ENCODE results near the gene GPR62. TPM values are rescaled to one million over a fixed set of nuclear protein-coding genes. Genes with fewer than 3 reads are reported as not detected.

The GPR62 gene
- polyA plus RNA-seq, 1 of the 3 experiments (the other 2 are of a cell fraction) = 0.02 TPM

DNA sequence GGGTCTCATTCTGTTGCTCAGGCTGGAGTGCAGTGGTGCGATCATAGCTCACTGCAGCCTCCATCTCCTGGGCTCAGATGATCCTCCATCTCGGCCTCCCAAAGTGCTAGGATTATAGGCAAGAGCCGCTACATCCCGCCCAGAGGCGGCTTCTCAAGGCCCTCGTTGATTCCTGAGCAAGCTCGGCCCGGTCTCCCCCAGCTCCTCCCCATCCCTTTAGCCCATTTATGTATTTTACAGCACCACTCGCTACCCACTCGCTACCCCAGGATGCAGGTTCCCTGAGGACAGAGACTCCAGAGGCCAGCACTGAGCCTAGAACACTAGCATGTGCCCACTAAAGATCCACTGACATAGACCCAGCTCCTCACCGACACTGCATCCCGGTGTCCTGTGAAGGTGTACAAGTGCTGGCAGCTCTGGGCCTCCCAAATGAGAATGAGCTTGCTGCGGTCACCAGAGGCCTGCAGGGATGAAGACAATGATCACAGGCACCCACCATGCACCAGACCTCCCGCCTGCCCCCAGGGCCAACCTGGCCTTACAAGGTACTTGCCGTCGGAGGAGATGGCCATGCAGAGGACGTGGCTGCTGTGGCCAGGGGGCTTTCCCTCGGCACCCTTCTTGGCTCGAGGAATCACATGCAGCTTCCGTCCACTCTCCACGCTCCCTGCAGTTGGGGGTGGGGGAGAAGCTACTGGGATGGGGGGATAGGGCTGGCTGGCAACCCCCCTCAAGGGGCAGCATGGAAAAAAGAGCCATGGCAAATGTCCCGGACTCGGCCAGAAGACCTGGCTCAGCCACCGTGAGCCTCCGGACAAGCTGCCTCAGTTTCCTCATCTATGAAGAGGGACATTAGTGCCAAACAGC lies 19.1 kb upstream of the GPR62 start:
- peaks cover 28% of the 10 kb centered on the region for H3K79me2 ChIP-seq (ENCODE audit: insufficient read depth)
- TF ChIP-seq RFX5 (IDR thresholded peaks at IDR 0.05; ENCODE audit: low read length) (no peak), TCF12 (IDR thresholded peaks at IDR 0.05) (no peak), MXI1 (IDR thresholded peaks at IDR 0.05; ENCODE audit: low read depth, low read length) (no peak), GABPA (IDR thresholded peaks at IDR 0.05; ENCODE audit: low read depth) (no peak), JUND (IDR thresholded peaks at IDR 0.05) (no peak), TEAD4 (IDR thresholded peaks at IDR 0.05; ENCODE audit: borderline replicate concordance, insufficient read depth) (no peak), PBX3 (IDR thresholded peaks at IDR 0.05) (no peak), FOXM1 (IDR thresholded peaks at IDR 0.05; ENCODE audit: low read depth) (no peak)
- TF ChIP-seq, protein P1, sequence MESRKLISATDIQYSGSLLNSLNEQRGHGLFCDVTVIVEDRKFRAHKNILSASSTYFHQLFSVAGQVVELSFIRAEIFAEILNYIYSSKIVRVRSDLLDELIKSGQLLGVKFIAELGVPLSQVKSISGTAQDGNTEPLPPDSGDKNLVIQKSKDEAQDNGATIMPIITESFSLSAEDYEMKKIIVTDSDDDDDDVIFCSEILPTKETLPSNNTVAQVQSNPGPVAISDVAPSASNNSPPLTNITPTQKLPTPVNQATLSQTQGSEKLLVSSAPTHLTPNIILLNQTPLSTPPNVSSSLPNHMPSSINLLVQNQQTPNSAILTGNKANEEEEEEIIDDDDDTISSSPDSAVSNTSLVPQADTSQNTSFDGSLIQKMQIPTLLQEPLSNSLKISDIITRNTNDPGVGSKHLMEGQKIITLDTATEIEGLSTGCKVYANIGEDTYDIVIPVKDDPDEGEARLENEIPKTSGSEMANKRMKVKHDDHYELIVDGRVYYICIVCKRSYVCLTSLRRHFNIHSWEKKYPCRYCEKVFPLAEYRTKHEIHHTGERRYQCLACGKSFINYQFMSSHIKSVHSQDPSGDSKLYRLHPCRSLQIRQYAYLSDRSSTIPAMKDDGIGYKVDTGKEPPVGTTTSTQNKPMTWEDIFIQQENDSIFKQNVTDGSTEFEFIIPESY (IDR thresholded peaks at IDR 0.05; ENCODE audit: borderline replicate concordance, low read depth) = no peak
- TF ChIP-seq, protein P2, sequence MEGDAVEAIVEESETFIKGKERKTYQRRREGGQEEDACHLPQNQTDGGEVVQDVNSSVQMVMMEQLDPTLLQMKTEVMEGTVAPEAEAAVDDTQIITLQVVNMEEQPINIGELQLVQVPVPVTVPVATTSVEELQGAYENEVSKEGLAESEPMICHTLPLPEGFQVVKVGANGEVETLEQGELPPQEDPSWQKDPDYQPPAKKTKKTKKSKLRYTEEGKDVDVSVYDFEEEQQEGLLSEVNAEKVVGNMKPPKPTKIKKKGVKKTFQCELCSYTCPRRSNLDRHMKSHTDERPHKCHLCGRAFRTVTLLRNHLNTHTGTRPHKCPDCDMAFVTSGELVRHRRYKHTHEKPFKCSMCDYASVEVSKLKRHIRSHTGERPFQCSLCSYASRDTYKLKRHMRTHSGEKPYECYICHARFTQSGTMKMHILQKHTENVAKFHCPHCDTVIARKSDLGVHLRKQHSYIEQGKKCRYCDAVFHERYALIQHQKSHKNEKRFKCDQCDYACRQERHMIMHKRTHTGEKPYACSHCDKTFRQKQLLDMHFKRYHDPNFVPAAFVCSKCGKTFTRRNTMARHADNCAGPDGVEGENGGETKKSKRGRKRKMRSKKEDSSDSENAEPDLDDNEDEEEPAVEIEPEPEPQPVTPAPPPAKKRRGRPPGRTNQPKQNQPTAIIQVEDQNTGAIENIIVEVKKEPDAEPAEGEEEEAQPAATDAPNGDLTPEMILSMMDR (IDR thresholded peaks at IDR 0.05) = no peak
- no peak overlapping the region for H3K4me3 ChIP-seq (ENCODE audit: low read depth in 2 of 2, low read length in 1 of 2)
- H3K9ac ChIP-seq = no peak overlapping the region
- 97% methylated on average over 20 of the region's 25 CpGs for WGBS (ENCODE audit: low lambda C conversion rate)
- H3K9me3 ChIP-seq = no peaks in the 10 kb centered on the region
- ChIA-PET POLR2A (no interaction called here), CTCF (interaction anchor here (1.5 kb wide), 2 partner anchors 46 to 136 kb away, joined by 4 to 5 read pairs; no protein-coding TSS in a partner anchor)
- DNase-seq = no peak
- peaks cover 0 to 4% of the 10 kb centered on the region in 2 experiments; a peak in 1 of 4 replicates for H3K4me1 ChIP-seq (ENCODE audit: control insufficient read depth in 1 of 2, insufficient read depth in 2 of 2, low read depth in 1 of 2, low read length in 1 of 2)
- peaks cover 0 to 60% of the 10 kb centered on the region in 2 experiments for H3K36me3 ChIP-seq (replicated peaks in 1 of 2; ENCODE audit: control insufficient read depth in 1 of 2, insufficient read depth in 2 of 2, low read length in 1 of 2)
- 0 out of 2 replicates have a peak, but pooled peaks cover 6% of the 10 kb centered on the region for H4K20me1 ChIP-seq (ENCODE audit: insufficient read depth)
- no peak overlapping the region for H3K27ac ChIP-seq (ENCODE audit: low read depth in 2 of 2, low read length in 1 of 2)
- no peaks in the 10 kb centered on the region for H3K9me2 ChIP-seq
- H3F3A ChIP-seq (replicated peaks; ENCODE audit: insufficient read depth) = no peaks in the 10 kb centered on the region
- H2AFZ ChIP-seq (ENCODE audit: low read depth) = no peak overlapping the region
- H3K27me3 ChIP-seq (ENCODE audit: insufficient read depth) = no peaks in the 10 kb centered on the region
- no peak overlapping the region for H3K4me2 ChIP-seq

- H3K4me1 ChIP-seq (ENCODE audit: control insufficient read depth in 1 of 2, insufficient read depth in 2 of 2, low read depth in 1 of 2, low read length in 1 of 2) = peaks cover 0 to 6% of the 10 kb centered on the region in 2 experiments; a peak in 1 of 4 replicates
- no peak overlapping the region for H2AFZ ChIP-seq (ENCODE audit: low read depth)
- DNase-seq = no peak
- peaks cover 0 to 60% of the 10 kb centered on the region in 2 experiments for H3K36me3 ChIP-seq (replicated peaks in 1 of 2; ENCODE audit: control insufficient read depth in 1 of 2, insufficient read depth in 2 of 2, low read length in 1 of 2)
- no peak for TF ChIP-seq TAF1 (IDR thresholded peaks at IDR 0.05; ENCODE audit: borderline replicate concordance, low read depth, low read length)
- TF ChIP-seq, protein P1 (IDR thresholded peaks at IDR 0.05; ENCODE audit: borderline replicate concordance, low read depth) = no peak
- TF ChIP-seq FOXJ3 (CRISPR knock-in tag; IDR thresholded peaks at IDR 0.05) = no peak
- no peak for TF ChIP-seq JUND (IDR thresholded peaks at IDR 0.05)
- H3K79me2 ChIP-seq (ENCODE audit: insufficient read depth) = peaks cover 33% of the 10 kb centered on the region
- H3K9ac ChIP-seq = no peak overlapping the region
- no peaks in the 10 kb centered on the region for H3K9me3 ChIP-seq
- H3F3A ChIP-seq (replicated peaks; ENCODE audit: insufficient read depth) = no peaks in the 10 kb centered on the region
- H3K9me2 ChIP-seq = no peaks in the 10 kb centered on the region
- ChIA-PET POLR2A (no interaction called here), CTCF (interaction anchor here (1.5 kb wide), 1 partner anchor 137 kb away, joined by 4 read pairs; no protein-coding TSS in a partner anchor)
- WGBS (ENCODE audit: low lambda C conversion rate) = 93% methylated on average over 3 of the region's 9 CpGs
- no peaks in the 10 kb centered on the region for H3K27me3 ChIP-seq (ENCODE audit: insufficient read depth)
- H3K4me3 ChIP-seq (ENCODE audit: low read depth in 2 of 2, low read length in 1 of 2) = no peak overlapping the region
- no peak overlapping the region for H3K4me2 ChIP-seq
- H3K27ac ChIP-seq (ENCODE audit: low read depth in 2 of 2, low read length in 1 of 2) = no peak overlapping the region
- 0 out of 2 replicates have a peak, but pooled peaks cover 6% of the 10 kb centered on the region for H4K20me1 ChIP-seq (ENCODE audit: insufficient read depth)
These were observed 18.2 kb upstream of the GPR62 start for GRCh38 chr3:51937014-51937413.
